ENCODE data around the gene ADCY10.

Gene ADCY10

DNA sequence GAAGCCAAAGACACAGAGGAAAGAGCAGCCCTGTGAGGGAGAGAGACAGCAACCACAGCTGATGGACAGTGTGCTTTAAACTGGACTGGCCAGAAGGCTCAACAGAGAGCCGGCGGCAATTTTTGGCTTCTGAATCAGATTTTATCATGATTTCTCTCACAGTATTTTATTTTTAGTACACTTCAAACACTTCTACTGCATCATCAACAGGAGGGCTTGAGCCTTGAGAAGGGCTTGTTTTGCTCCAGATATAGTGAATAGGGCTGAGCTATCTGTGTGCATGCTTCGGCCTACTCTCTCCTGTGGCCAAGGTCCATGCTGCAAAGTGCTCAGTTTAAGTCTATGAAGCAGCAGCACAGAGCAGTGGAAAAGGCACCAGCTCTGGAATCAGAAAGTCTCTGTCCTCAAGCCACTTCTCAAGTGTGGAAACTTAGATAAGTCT, 33.3 kb downstream of the ADCY10 start:
- Histone ChIP-seq H3K23ac (ENCODE audit: low read length) (no peak overlapping the region), H3K4me2 (ENCODE audit: low read length) (no peak overlapping the region), H2AK5ac (ENCODE audit: low read length) (no peak overlapping the region), H3K9ac (ENCODE audit: low read length) (no peak overlapping the region), H3K36me3 (ENCODE audit: control insufficient read depth, insufficient read depth, low read length) (no peaks in the 10 kb centered on the region), H3K79me2 (ENCODE audit: control insufficient read depth, insufficient read depth, low read length) (no peaks in the 10 kb centered on the region), H2BK15ac (replicated peaks; ENCODE audit: low read depth) (no peak overlapping the region), H3K27ac (ENCODE audit: low read depth, low read length) (no peak overlapping the region), H3K4me1 (ENCODE audit: control insufficient read depth, low read depth, low read length) (no peaks in the 10 kb centered on the region), H2BK120ac (ENCODE audit: low read depth, low read length) (no peak overlapping the region), H2BK5ac (ENCODE audit: low read length) (no peak overlapping the region), H3K4ac (ENCODE audit: low read depth, low read length) (no peak overlapping the region), H3K79me1 (ENCODE audit: low read length) (no peaks in the 10 kb centered on the region), H3K56ac (ENCODE audit: low read length) (no peak overlapping the region), H4K8ac (ENCODE audit: low read depth, low read length) (no peak overlapping the region), H3K27me3 (ENCODE audit: insufficient read depth, low read length, poor library complexity) (no peaks in the 10 kb centered on the region), H4K5ac (ENCODE audit: low read length) (no peak overlapping the region), H3K18ac (ENCODE audit: low read length) (no peak overlapping the region), H3K4me3 (ENCODE audit: low read length) (no peak overlapping the region)
- DNase-seq: no peak
- WGBS (ENCODE audit: extremely low coverage, insufficient coverage, low lambda C conversion rate): no CpG with 5 or more reads among the region's 3 CpGs

DNA sequence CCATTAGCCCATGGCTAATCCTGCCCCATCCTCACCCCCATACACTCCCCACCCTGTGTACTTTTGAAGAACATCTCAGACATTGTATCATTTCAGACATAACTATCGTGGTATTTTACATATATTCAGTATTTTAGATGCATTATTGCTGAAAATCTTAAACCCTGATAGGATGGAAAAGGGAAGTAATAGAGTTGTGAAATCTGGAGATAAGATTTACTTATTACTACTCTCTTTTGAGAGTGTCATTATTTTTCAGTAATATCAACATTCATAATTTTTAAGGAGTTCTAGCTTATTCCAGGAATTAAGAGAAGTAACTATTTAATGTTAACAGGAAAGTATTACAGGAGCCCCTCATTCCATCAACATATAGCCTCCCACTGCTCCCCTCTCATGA, 34.4 kb downstream of the ADCY10 start:
- Histone ChIP-seq H3K56ac (ENCODE audit: low read length) (no peak overlapping the region), H3K79me2 (ENCODE audit: control insufficient read depth, insufficient read depth, low read length) (no peaks in the 10 kb centered on the region), H3K4ac (ENCODE audit: low read depth, low read length) (no peak overlapping the region), H2BK120ac (ENCODE audit: low read depth, low read length) (no peak overlapping the region), H3K9ac (ENCODE audit: low read length) (no peak overlapping the region), H3K4me3 (ENCODE audit: low read length) (no peak overlapping the region), H3K27me3 (ENCODE audit: insufficient read depth, low read length, poor library complexity) (no peaks in the 10 kb centered on the region), H2BK15ac (replicated peaks; ENCODE audit: low read depth) (no peak overlapping the region), H3K79me1 (ENCODE audit: low read length) (no peaks in the 10 kb centered on the region), H4K5ac (ENCODE audit: low read length) (no peak overlapping the region), H2BK5ac (ENCODE audit: low read length) (no peak overlapping the region), H3K23ac (ENCODE audit: low read length) (no peak overlapping the region), H3K36me3 (ENCODE audit: control insufficient read depth, insufficient read depth, low read length) (no peaks in the 10 kb centered on the region), H3K4me2 (ENCODE audit: low read length) (no peak overlapping the region), H3K27ac (ENCODE audit: low read depth, low read length) (no peak overlapping the region), H2AK5ac (ENCODE audit: low read length) (no peak overlapping the region), H3K18ac (ENCODE audit: low read length) (no peak overlapping the region), H3K4me1 (ENCODE audit: control insufficient read depth, low read depth, low read length) (no peaks in the 10 kb centered on the region), H4K8ac (ENCODE audit: low read depth, low read length) (no peak overlapping the region)
- DNase-seq: no peak
- no CpG with 5 or more reads among the region's 1 CpG for WGBS (ENCODE audit: extremely low coverage, insufficient coverage, low lambda C conversion rate)

DNA sequence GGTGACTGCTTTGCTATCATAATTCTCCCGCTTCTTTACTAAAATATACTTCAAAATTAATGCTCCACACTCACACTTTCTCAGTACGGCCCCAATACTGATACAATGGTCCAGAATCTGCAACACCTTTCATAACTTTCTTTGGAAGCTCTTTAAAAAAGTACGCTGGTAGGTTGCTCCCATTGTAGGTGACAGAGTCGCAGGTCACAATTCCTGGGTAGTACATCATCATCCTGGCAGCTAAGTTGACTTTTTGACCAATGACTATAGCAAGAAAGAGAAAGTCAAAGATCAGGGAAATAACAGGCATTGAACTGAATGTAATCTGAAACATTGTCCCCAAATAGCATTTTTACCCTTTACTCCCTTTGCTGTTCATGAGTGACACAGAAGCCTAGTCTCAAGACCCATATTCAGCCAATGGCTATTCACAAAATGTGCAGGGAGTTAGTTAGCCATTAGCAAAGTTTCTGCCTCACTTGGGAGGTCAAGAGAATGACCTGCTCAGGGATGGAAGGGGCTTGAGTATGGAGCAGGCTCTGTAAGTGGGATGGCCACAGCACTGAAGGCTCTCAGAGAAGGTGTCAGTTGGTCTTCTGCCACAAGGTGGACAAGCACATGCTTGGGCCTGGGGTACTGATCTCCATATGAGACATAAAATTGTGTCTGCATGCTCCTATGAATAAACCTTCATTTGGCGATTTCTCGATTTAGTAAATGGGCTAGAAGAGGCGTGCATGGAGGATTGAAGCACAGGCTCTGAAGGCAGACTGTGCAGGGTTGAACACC, 35.4 kb downstream of the ADCY10 start:
- H3K4me1 ChIP-seq (ENCODE audit: control insufficient read depth, low read depth, low read length): no peaks in the 10 kb centered on the region
- no peak overlapping the region for H2BK15ac ChIP-seq (replicated peaks; ENCODE audit: low read depth)
- H4K8ac ChIP-seq (ENCODE audit: low read depth, low read length): no peak overlapping the region
- no peak overlapping the region for H3K4ac ChIP-seq (ENCODE audit: low read depth, low read length)
- H3K4me3 ChIP-seq (ENCODE audit: low read length): no peak overlapping the region
- no peak overlapping the region for H3K9ac ChIP-seq (ENCODE audit: low read length)
- H3K79me1 ChIP-seq (ENCODE audit: low read length): no peaks in the 10 kb centered on the region
- no peak overlapping the region for H3K4me2 ChIP-seq (ENCODE audit: low read length)
- no peaks in the 10 kb centered on the region for H3K36me3 ChIP-seq (ENCODE audit: control insufficient read depth, insufficient read depth, low read length)
- H2BK5ac ChIP-seq (ENCODE audit: low read length): no peak overlapping the region
- no peak overlapping the region for H3K23ac ChIP-seq (ENCODE audit: low read length)
- H2AK5ac ChIP-seq (ENCODE audit: low read length): no peak overlapping the region
- H3K56ac ChIP-seq (ENCODE audit: low read length): no peak overlapping the region
- peak; percentile 40 for DNase-seq
- no peak overlapping the region for H4K5ac ChIP-seq (ENCODE audit: low read length)
- WGBS (ENCODE audit: extremely low coverage, insufficient coverage, low lambda C conversion rate): 100% methylated on average over 1 of the region's 7 CpGs
- H3K18ac ChIP-seq (ENCODE audit: low read length): no peak overlapping the region
- H2BK120ac ChIP-seq (ENCODE audit: low read depth, low read length): no peak overlapping the region
- no peaks in the 10 kb centered on the region for H3K27me3 ChIP-seq (ENCODE audit: insufficient read depth, low read length, poor library complexity)
- no peak overlapping the region for H3K27ac ChIP-seq (ENCODE audit: low read depth, low read length)
- H3K79me2 ChIP-seq (ENCODE audit: control insufficient read depth, insufficient read depth, low read length): no peaks in the 10 kb centered on the region

- H3K36me3 ChIP-seq (ENCODE audit: control insufficient read depth, insufficient read depth, low read length): no peaks in the 10 kb centered on the region
- no peak overlapping the region for H3K4ac ChIP-seq (ENCODE audit: low read depth, low read length)
- no peak overlapping the region for H3K27ac ChIP-seq (ENCODE audit: low read depth, low read length)
- no peak overlapping the region for H2AK5ac ChIP-seq (ENCODE audit: low read length)
- H4K5ac ChIP-seq (ENCODE audit: low read length): no peak overlapping the region
- H3K79me1 ChIP-seq (ENCODE audit: low read length): peaks cover 1% of the 10 kb centered on the region
- no peak overlapping the region for H2BK5ac ChIP-seq (ENCODE audit: low read length)
- H3K4me2 ChIP-seq (ENCODE audit: low read length): no peak overlapping the region
- H3K9ac ChIP-seq (ENCODE audit: low read length): no peak overlapping the region
- no CpG with 5 or more reads among the region's 3 CpGs for WGBS (ENCODE audit: extremely low coverage, insufficient coverage, low lambda C conversion rate)
- no peak overlapping the region for H4K8ac ChIP-seq (ENCODE audit: low read depth, low read length)
- H3K27me3 ChIP-seq (ENCODE audit: insufficient read depth, low read length, poor library complexity): no peaks in the 10 kb centered on the region
- no peak overlapping the region for H3K4me3 ChIP-seq (ENCODE audit: low read length)
- no peaks in the 10 kb centered on the region for H3K79me2 ChIP-seq (ENCODE audit: control insufficient read depth, insufficient read depth, low read length)
- H3K4me1 ChIP-seq (ENCODE audit: control insufficient read depth, low read depth, low read length): no peaks in the 10 kb centered on the region
- no peak overlapping the region for H2BK120ac ChIP-seq (ENCODE audit: low read depth, low read length)
- H3K18ac ChIP-seq (ENCODE audit: low read length): no peak overlapping the region
- DNase-seq: no peak
- no peak overlapping the region for H3K56ac ChIP-seq (ENCODE audit: low read length)
- no peak overlapping the region for H2BK15ac ChIP-seq (replicated peaks; ENCODE audit: low read depth)
- no peak overlapping the region for H3K23ac ChIP-seq (ENCODE audit: low read length)
Observed at GRCh38 chr1:167876597-167877175, 37.2 kb downstream of the ADCY10 start.

DNA sequence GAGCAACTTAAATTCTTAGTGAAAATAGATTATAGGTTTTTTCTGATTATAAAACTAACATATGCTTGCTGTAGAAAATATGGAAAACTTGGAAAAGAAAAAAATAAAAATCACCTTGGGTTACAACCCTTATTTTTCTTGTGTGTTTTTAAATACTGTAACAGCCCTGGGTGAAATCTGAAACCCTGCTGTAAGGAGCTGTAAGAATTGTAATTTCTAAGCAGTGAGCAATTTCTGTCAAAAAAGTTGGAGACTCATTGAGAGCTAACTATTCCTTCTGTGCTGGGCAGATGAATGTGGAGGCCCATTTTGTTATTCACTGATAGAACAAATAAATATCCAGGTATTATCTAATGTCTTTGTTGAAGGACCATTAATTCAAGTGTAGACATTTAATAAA, 42.6 kb downstream of the ADCY10 start:
- H2BK120ac ChIP-seq (ENCODE audit: low read depth, low read length): no peak overlapping the region
- H2BK5ac ChIP-seq (ENCODE audit: low read length): no peak overlapping the region
- H3K36me3 ChIP-seq (ENCODE audit: control insufficient read depth, insufficient read depth, low read length): no peaks in the 10 kb centered on the region
- no peak overlapping the region for H3K4ac ChIP-seq (ENCODE audit: low read depth, low read length)
- H4K5ac ChIP-seq (ENCODE audit: low read length): no peak overlapping the region
- H4K8ac ChIP-seq (ENCODE audit: low read depth, low read length): no peak overlapping the region
- no peaks in the 10 kb centered on the region for H3K27me3 ChIP-seq (ENCODE audit: insufficient read depth, low read length, poor library complexity)
- peaks cover 1% of the 10 kb centered on the region for H3K79me1 ChIP-seq (ENCODE audit: low read length)
- no peak overlapping the region for H3K4me2 ChIP-seq (ENCODE audit: low read length)
- no peak overlapping the region for H3K4me3 ChIP-seq (ENCODE audit: low read length)
- no peak overlapping the region for H3K27ac ChIP-seq (ENCODE audit: low read depth, low read length)
- no peak overlapping the region for H3K9ac ChIP-seq (ENCODE audit: low read length)
- no peak overlapping the region for H3K23ac ChIP-seq (ENCODE audit: low read length)
- no peak overlapping the region for H2AK5ac ChIP-seq (ENCODE audit: low read length)
- no peaks in the 10 kb centered on the region for H3K79me2 ChIP-seq (ENCODE audit: control insufficient read depth, insufficient read depth, low read length)
- no peaks in the 10 kb centered on the region for H3K4me1 ChIP-seq (ENCODE audit: control insufficient read depth, low read depth, low read length)
- no peak overlapping the region for H2BK15ac ChIP-seq (replicated peaks; ENCODE audit: low read depth)
- no peak overlapping the region for H3K18ac ChIP-seq (ENCODE audit: low read length)
- H3K56ac ChIP-seq (ENCODE audit: low read length): no peak overlapping the region
- no peak for DNase-seq
